ENCODE measurements around the gene TTF1. TPM values are rescaled to one million over a fixed set of nuclear protein-coding genes. Genes with fewer than 3 reads are reported as not detected.

Gene TTF1
- total and polyA plus RNA-seq, 2 of the 13 experiments (the other 11 are each of a cell fraction or from before 2014, with no cell fraction given), result 3.4 to 9.8 TPM

DNA sequence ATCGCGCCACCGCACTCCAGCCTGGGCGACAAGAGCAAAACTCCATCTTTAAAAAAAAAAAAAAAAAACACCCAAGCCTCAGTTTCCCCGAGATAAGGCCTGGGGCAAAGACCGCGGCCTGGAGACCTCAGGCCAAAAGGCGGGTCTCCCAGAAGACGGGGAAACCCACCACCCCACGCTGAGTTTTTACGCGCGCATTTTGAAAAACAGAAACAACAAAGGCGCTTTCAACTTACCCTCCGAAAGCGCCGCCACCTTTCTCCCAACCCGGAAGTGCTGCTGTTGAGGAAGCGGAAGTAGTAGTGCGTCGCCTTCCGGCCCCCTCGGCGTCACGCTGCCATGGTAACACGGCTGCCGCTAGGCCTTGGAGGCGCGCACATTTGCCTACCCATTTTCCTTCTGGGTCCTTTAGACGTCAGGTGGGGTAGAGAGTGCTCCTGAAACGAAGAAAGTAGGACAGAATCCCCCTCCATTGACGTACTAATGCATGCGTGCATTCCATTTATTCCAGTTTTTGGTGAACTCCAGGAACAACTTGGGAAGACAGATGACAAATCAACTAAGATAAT is at the start of gene TTF1 (continued):
- TF ChIP-seq, protein P1, sequence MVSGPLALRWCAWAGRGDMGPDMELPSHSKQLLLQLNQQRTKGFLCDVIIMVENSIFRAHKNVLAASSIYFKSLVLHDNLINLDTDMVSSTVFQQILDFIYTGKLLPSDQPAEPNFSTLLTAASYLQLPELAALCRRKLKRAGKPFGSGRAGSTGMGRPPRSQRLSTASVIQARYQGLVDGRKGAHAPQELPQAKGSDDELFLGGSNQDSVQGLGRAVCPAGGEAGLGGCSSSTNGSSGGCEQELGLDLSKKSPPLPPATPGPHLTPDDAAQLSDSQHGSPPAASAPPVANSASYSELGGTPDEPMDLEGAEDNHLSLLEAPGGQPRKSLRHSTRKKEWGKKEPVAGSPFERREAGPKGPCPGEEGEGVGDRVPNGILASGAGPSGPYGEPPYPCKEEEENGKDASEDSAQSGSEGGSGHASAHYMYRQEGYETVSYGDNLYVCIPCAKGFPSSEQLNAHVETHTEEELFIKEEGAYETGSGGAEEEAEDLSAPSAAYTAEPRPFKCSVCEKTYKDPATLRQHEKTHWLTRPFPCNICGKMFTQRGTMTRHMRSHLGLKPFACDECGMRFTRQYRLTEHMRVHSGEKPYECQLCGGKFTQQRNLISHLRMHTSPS (CRISPR knock-in tag; IDR thresholded peaks at IDR 0.05; ENCODE audit: low read depth), result no peak
- no peak for TF ChIP-seq SP140L (CRISPR knock-in tag; IDR thresholded peaks at IDR 0.05; ENCODE audit: borderline replicate concordance)
- TF ChIP-seq JDP2 (CRISPR knock-in tag; IDR thresholded peaks at IDR 0.05; ENCODE audit: borderline replicate concordance), result no peak
- TF ChIP-seq, protein P2, sequence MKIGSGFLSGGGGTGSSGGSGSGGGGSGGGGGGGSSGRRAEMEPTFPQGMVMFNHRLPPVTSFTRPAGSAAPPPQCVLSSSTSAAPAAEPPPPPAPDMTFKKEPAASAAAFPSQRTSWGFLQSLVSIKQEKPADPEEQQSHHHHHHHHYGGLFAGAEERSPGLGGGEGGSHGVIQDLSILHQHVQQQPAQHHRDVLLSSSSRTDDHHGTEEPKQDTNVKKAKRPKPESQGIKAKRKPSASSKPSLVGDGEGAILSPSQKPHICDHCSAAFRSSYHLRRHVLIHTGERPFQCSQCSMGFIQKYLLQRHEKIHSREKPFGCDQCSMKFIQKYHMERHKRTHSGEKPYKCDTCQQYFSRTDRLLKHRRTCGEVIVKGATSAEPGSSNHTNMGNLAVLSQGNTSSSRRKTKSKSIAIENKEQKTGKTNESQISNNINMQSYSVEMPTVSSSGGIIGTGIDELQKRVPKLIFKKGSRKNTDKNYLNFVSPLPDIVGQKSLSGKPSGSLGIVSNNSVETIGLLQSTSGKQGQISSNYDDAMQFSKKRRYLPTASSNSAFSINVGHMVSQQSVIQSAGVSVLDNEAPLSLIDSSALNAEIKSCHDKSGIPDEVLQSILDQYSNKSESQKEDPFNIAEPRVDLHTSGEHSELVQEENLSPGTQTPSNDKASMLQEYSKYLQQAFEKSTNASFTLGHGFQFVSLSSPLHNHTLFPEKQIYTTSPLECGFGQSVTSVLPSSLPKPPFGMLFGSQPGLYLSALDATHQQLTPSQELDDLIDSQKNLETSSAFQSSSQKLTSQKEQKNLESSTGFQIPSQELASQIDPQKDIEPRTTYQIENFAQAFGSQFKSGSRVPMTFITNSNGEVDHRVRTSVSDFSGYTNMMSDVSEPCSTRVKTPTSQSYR (CRISPR knock-in tag; IDR thresholded peaks at IDR 0.05; ENCODE audit: borderline replicate concordance), result no peak
- no peak for TF ChIP-seq ZNF879 (CRISPR knock-in tag; IDR thresholded peaks at IDR 0.05)
- peak; percentile 93 for TF ChIP-seq GATAD1 (CRISPR knock-in tag; IDR thresholded peaks at IDR 0.05)
- TF ChIP-seq MLLT10 (CRISPR knock-in tag; IDR thresholded peaks at IDR 0.05), result no peak
- no peak for TF ChIP-seq KDM3A (CRISPR knock-in tag; IDR thresholded peaks at IDR 0.05; ENCODE audit: low read depth)
- TF ChIP-seq CAMTA2 (CRISPR knock-in tag; IDR thresholded peaks at IDR 0.05; ENCODE audit: borderline replicate concordance), result no peak
- TF ChIP-seq ASH2L (IDR thresholded peaks at IDR 0.05; ENCODE audit: insufficient read length, low read depth, low read length), result peak; percentile 58
- TF ChIP-seq ZNF143 (CRISPR knock-in tag; IDR thresholded peaks at IDR 0.05), result no peak
- TF ChIP-seq, protein P3, sequence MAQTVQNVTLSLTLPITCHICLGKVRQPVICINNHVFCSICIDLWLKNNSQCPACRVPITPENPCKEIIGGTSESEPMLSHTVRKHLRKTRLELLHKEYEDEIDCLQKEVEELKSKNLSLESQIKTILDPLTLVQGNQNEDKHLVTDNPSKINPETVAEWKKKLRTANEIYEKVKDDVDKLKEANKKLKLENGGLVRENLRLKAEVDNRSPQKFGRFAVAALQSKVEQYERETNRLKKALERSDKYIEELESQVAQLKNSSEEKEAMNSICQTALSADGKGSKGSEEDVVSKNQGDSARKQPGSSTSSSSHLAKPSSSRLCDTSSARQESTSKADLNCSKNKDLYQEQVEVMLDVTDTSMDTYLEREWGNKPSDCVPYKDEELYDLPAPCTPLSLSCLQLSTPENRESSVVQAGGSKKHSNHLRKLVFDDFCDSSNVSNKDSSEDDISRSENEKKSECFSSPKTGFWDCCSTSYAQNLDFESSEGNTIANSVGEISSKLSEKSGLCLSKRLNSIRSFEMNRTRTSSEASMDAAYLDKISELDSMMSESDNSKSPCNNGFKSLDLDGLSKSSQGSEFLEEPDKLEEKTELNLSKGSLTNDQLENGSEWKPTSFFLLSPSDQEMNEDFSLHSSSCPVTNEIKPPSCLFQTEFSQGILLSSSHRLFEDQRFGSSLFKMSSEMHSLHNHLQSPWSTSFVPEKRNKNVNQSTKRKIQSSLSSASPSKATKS (CRISPR knock-in tag; IDR thresholded peaks at IDR 0.05), result no peak
- peak; percentile 71 for TF ChIP-seq BCL6 (CRISPR knock-in tag; IDR thresholded peaks at IDR 0.05)
- TF ChIP-seq, protein P4, sequence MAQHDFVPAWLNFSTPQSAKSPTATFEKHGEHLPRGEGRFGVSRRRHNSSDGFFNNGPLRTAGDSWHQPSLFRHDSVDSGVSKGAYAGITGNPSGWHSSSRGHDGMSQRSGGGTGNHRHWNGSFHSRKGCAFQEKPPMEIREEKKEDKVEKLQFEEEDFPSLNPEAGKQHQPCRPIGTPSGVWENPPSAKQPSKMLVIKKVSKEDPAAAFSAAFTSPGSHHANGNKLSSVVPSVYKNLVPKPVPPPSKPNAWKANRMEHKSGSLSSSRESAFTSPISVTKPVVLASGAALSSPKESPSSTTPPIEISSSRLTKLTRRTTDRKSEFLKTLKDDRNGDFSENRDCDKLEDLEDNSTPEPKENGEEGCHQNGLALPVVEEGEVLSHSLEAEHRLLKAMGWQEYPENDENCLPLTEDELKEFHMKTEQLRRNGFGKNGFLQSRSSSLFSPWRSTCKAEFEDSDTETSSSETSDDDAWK (CRISPR knock-in tag; IDR thresholded peaks at IDR 0.05), result no peak
- TF ChIP-seq, protein P5, sequence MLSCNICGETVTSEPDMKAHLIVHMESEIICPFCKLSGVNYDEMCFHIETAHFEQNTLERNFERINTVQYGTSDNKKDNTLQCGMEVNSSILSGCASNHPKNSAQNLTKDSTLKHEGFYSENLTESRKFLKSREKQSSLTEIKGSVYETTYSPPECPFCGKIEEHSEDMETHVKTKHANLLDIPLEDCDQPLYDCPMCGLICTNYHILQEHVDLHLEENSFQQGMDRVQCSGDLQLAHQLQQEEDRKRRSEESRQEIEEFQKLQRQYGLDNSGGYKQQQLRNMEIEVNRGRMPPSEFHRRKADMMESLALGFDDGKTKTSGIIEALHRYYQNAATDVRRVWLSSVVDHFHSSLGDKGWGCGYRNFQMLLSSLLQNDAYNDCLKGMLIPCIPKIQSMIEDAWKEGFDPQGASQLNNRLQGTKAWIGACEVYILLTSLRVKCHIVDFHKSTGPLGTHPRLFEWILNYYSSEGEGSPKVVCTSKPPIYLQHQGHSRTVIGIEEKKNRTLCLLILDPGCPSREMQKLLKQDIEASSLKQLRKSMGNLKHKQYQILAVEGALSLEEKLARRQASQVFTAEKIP (CRISPR knock-in tag; IDR thresholded peaks at IDR 0.05; ENCODE audit: borderline replicate concordance), result no peak
- no peak for TF ChIP-seq MTA1 (CRISPR knock-in tag; IDR thresholded peaks at IDR 0.05; ENCODE audit: borderline replicate concordance)
- TF ChIP-seq, protein P6, sequence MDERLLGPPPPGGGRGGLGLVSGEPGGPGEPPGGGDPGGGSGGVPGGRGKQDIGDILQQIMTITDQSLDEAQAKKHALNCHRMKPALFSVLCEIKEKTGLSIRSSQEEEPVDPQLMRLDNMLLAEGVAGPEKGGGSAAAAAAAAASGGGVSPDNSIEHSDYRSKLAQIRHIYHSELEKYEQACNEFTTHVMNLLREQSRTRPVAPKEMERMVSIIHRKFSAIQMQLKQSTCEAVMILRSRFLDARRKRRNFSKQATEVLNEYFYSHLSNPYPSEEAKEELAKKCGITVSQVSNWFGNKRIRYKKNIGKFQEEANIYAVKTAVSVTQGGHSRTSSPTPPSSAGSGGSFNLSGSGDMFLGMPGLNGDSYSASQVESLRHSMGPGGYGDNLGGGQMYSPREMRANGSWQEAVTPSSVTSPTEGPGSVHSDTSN (CRISPR knock-in tag; IDR thresholded peaks at IDR 0.05), result no peak
- TF ChIP-seq RFXANK (CRISPR knock-in tag; IDR thresholded peaks at IDR 0.05), result no peak
- TF ChIP-seq ZNF24 (IDR thresholded peaks at IDR 0.05), result no peak
- no peak for TF ChIP-seq HOXA5 (CRISPR knock-in tag; IDR thresholded peaks at IDR 0.05)

Measured in HepG2 (cell line).